H1 (cell line): Measurements from ENCODE around the gene ASPA. TPM values are rescaled to one million over a fixed set of nuclear protein-coding genes. Genes with fewer than 3 reads are reported as not detected.
A peak's percentile ranks its signal among the peaks of the same experiment; 100 is the strongest.

Experiments
- CTCF ChIA-PET: fragments of 300-600 bp; sonication (Branson Sonifier 250); formaldehyde crosslinking; loops from one replicate; lab custom pipeline; 2021; ENCODE audit not compliant: partially characterized antibody; lab: Charles Lee
- POLR2A ChIA-PET: fragments of 300-600 bp; sonication (Branson Sonifier 250); formaldehyde crosslinking; loops from one replicate; lab custom pipeline; 2021; ENCODE audit warnings: inconsistent platforms; ENCODE audit not compliant: partially characterized antibody; lab: Charles Lee
- DNase-seq, 2 experiments: peaks; one replicate each; pipeline versions ENCODE4 v3.0.0 to v3.0.0-alpha.2; 2010 to 2022; ENCODE audit warnings: low spot score in 2 of 2, low read depth in 1 of 2, mixed read lengths in 1 of 2
- FAIRE-seq: peaks from 2 replicates; lab custom pipeline; 2011; peaks lifted over from hg19 to GRCh38; lab: Jason Lieb, UNC
- H2AFZ ChIP-seq: 2 replicates; pipeline ENCODE4 v1.8.1; 2012; ENCODE audit warnings: low read length, inconsistent platforms
- H2AK5ac ChIP-seq: 2 replicates; pipeline ENCODE4 v1.6.1; 2013; ENCODE audit warnings: low read depth, low read length
- H2BK120ac ChIP-seq: replicated peaks from 2 replicates; pipeline ENCODE3; 2013; ENCODE audit warnings: low read depth, low read length, inconsistent platforms
- H2BK12ac ChIP-seq: 2 replicates; pipeline ENCODE4 v1.6.1; 2013; ENCODE audit warnings: low read depth, low read length
- H2BK15ac ChIP-seq: 2 replicates; pipeline ENCODE4 v1.6.1; 2013; ENCODE audit warnings: low read length
- H2BK20ac ChIP-seq: 2 replicates; pipeline ENCODE4 v1.6.1; 2013; ENCODE audit warnings: low read length
- H2BK5ac ChIP-seq: 2 replicates; pipeline ENCODE4 v1.6.1; 2013; ENCODE audit warnings: low read depth, low read length
- H3K14ac ChIP-seq: 2 replicates; pipeline ENCODE4 v1.6.1; 2013; ENCODE audit warnings: inconsistent platforms; ENCODE audit not compliant: insufficient read length
- H3K18ac ChIP-seq: 2 replicates; pipeline ENCODE4 v1.6.1; 2013; ENCODE audit warnings: low read length; ENCODE audit errors: extremely low read depth
- H3K23ac ChIP-seq: 2 replicates; pipeline ENCODE4 v1.6.1; 2013; ENCODE audit warnings: inconsistent platforms; ENCODE audit not compliant: insufficient read length
- H3K23me2 ChIP-seq: 2 replicates; pipeline ENCODE4 v1.6.1; 2013; ENCODE audit warnings: low read depth, low read length
- H3K27ac ChIP-seq: 2 replicates; pipeline ENCODE4 v1.6.1; 2011; ENCODE audit warnings: low read depth, low read length, inconsistent platforms
- H3K27me3 ChIP-seq, 4 experiments: replicated peaks in 1 of 4; 1 replicate in 1 of 4; 2 replicates in 3 of 4; pipeline versions ENCODE4 v1.6.1 to v1.8.1; 2011 to 2013; ENCODE audit warnings: low read length in 3 of 4, mild to moderate bottlenecking in 3 of 4, inconsistent platforms in 2 of 4, mixed read lengths in 2 of 4, moderate library complexity in 1 of 4; ENCODE audit not compliant: control insufficient read depth in 3 of 4, insufficient read depth in 3 of 4; ENCODE audit errors: extremely low read depth in 1 of 4
- H3K36me3 ChIP-seq, 4 experiments: 2 replicates each; pipeline versions ENCODE4 v1.6.1 to v1.8.1; 2011 to 2013; ENCODE audit warnings: mild to moderate bottlenecking in 4 of 4, low read length in 3 of 4, moderate library complexity in 2 of 4, control low read depth in 1 of 4, inconsistent platforms in 1 of 4; ENCODE audit not compliant: insufficient read depth in 4 of 4, control insufficient read depth in 2 of 4
- H3K4ac ChIP-seq: replicated peaks from 2 replicates; pipeline ENCODE3; 2013; ENCODE audit warnings: low read length, low read depth, mixed read lengths, inconsistent platforms; ENCODE audit not compliant: insufficient read length
- H3K4me1 ChIP-seq, 4 experiments: replicated peaks in 1 of 4; 1 replicate in 1 of 4; 2 replicates in 3 of 4; pipeline versions ENCODE4 v1.6.1 to v1.8.1; 2011 to 2013; ENCODE audit warnings: low read length in 3 of 4, inconsistent platforms in 2 of 4, mixed read lengths in 1 of 4; ENCODE audit not compliant: insufficient read depth in 4 of 4, control insufficient read depth in 3 of 4
- H3K4me2 ChIP-seq, 2 experiments: 2 replicates each; pipeline versions ENCODE4 v1.6.1 to v1.8.1; 2011 to 2013; ENCODE audit warnings: low read depth in 2 of 2, low read length in 2 of 2, control low read depth in 1 of 2, inconsistent platforms in 1 of 2, mild to moderate bottlenecking in 1 of 2; ENCODE audit not compliant: insufficient read depth in 1 of 2
- H3K4me3 ChIP-seq, 4 experiments: fragments of 200-600, 300-600 bp in 1 of 4; sonication (generic), shearing (Covaris generic), sonication (Bioruptor Twin) in 1 of 4; 2 replicates each; pipeline versions ENCODE4 v1.5.1 to v1.8.1; 2011 to 2016; ENCODE audit warnings: low read length in 4 of 4, low read depth in 3 of 4, control low read depth in 2 of 4, inconsistent platforms in 2 of 4, mild to moderate bottlenecking in 2 of 4, mixed read lengths in 1 of 4, moderate library complexity in 1 of 4; ENCODE audit not compliant: insufficient read depth in 2 of 4; ENCODE audit errors: extremely low read depth in 1 of 4
- H3K56ac ChIP-seq: replicated peaks from 2 replicates; pipeline ENCODE3; 2013; ENCODE audit warnings: low read depth, mild to moderate bottlenecking, mixed read lengths, low read length, inconsistent platforms; ENCODE audit not compliant: insufficient read length
- H3K79me1 ChIP-seq: 2 replicates; pipeline ENCODE4 v1.6.1; 2013; ENCODE audit warnings: low read depth, low read length, control low read depth
- H3K79me2 ChIP-seq, 2 experiments: 2 replicates each; pipeline versions ENCODE4 v1.6.1 to v1.8.1; 2012 to 2013; ENCODE audit warnings: low read length in 2 of 2, mild to moderate bottlenecking in 2 of 2, inconsistent platforms in 1 of 2; ENCODE audit not compliant: insufficient read depth in 2 of 2, control insufficient read depth in 1 of 2
- H3K9ac ChIP-seq, 4 experiments: replicated peaks in 1 of 4; 1 replicate in 1 of 4; 2 replicates in 3 of 4; pipeline versions ENCODE4 v1.6.1 to v1.8.1; 2011 to 2013; ENCODE audit warnings: low read depth in 3 of 4, low read length in 3 of 4, control low read depth in 2 of 4, mild to moderate bottlenecking in 2 of 4, moderate library complexity in 2 of 4, inconsistent platforms in 1 of 4; ENCODE audit errors: extremely low read depth in 1 of 4
- H3K9me3 ChIP-seq, 2 experiments: 2 replicates each; pipeline versions ENCODE4 v1.6.1 to v1.8.1; 2012 to 2013; ENCODE audit warnings: mild to moderate bottlenecking in 2 of 2, moderate library complexity in 2 of 2, control low read depth in 1 of 2, inconsistent platforms in 1 of 2, low read depth in 1 of 2, low read length in 1 of 2, mixed read lengths in 1 of 2; ENCODE audit not compliant: insufficient read depth in 2 of 2
- H4K20me1 ChIP-seq, 2 experiments: replicated peaks in 1 of 2; 2 replicates each; pipeline versions ENCODE3 to v1.8.1; 2011 to 2013; ENCODE audit warnings: inconsistent platforms in 2 of 2, low read length in 2 of 2, mild to moderate bottlenecking in 1 of 2; ENCODE audit not compliant: insufficient read depth in 2 of 2, control insufficient read depth in 1 of 2
- H4K5ac ChIP-seq: 2 replicates; pipeline ENCODE4 v1.6.1; 2013; ENCODE audit warnings: low read length, low read depth, mixed read lengths, inconsistent platforms; ENCODE audit not compliant: insufficient read length
- H4K8ac ChIP-seq: 2 replicates; pipeline ENCODE4 v1.8.0; 2013; ENCODE audit warnings: mild to moderate bottlenecking, moderate library complexity, low read length, inconsistent platforms; ENCODE audit not compliant: insufficient read depth; ENCODE audit errors: extremely low read depth
- H4K91ac ChIP-seq: replicated peaks from 2 replicates; pipeline ENCODE3; 2013; ENCODE audit warnings: low read length, mixed read lengths, inconsistent platforms; ENCODE audit not compliant: insufficient read length
- BCL11A ChIP-seq, 2 experiments: IDR thresholded peaks; one replicate each; pipeline ENCODE4 v1.6.1; 2011; ENCODE audit warnings: low read depth in 2 of 2, low read length in 2 of 2, mild to moderate bottlenecking in 2 of 2
- CBX8 ChIP-seq: fragments of 300-800, 300-1000 bp; sonication (generic); IDR thresholded peaks from 2 replicates; pipeline ENCODE4 v1.7.1; 2016; ENCODE audit warnings: low read depth, low read length, borderline replicate concordance
- CHD1 ChIP-seq: IDR thresholded peaks from 2 replicates; pipeline ENCODE4 v1.6.1; 2012; ENCODE audit warnings: low read depth, low read length, improper control_type of control experiment
- CTCF ChIP-seq, 3 experiments: IDR thresholded peaks; 1 replicate in 2 of 3; 2 replicates in 1 of 3; pipeline versions ENCODE4 v1.5.1 to v1.6.1; 2011; ENCODE audit warnings: low read length in 3 of 3, mild to moderate bottlenecking in 3 of 3, inconsistent platforms in 2 of 3, low read depth in 1 of 3, moderate library complexity in 1 of 3; ENCODE audit not compliant: insufficient read depth in 1 of 3; ENCODE audit errors: control extremely low read depth in 1 of 3
- HDAC2 ChIP-seq, 2 experiments: fragments of 300-600 bp in 1 of 2; sonication (generic) in 1 of 2; IDR thresholded peaks; 2 replicates each; pipeline ENCODE4 v1.6.1; 2011 to 2012; ENCODE audit warnings: low read depth in 2 of 2, low read length in 2 of 2, mild to moderate bottlenecking in 2 of 2, moderate library complexity in 2 of 2, borderline replicate concordance in 1 of 2, inconsistent platforms in 1 of 2
- POU5F1 ChIP-seq: IDR thresholded peaks from 2 replicates; pipeline ENCODE4 v1.6.1; 2011; ENCODE audit warnings: low read depth, mild to moderate bottlenecking, low read length, moderate library complexity
- SIRT6 ChIP-seq: IDR thresholded peaks from one replicate; pipeline ENCODE4 v1.7.1; 2012; ENCODE audit warnings: low read length, inconsistent platforms
- YY1 ChIP-seq: IDR thresholded peaks from 2 replicates; pipeline ENCODE4 v1.6.1; 2011; ENCODE audit warnings: low read depth, mild to moderate bottlenecking, low read length
- WGBS, 2 experiments: shearing (Covaris generic) in 1 of 2; methylation state at CpG; one replicate each; pipeline versions ENCODE4 v1.1.6 to v1.1.7; 2013 to 2015; ENCODE audit warnings: low lambda C conversion rate in 2 of 2, mixed read lengths in 2 of 2, inconsistent platforms in 1 of 2, low coverage in 1 of 2, missing lambda C conversion rate in 1 of 2; ENCODE audit not compliant: insufficient replicate concordance in 2 of 2, insufficient coverage in 1 of 2, insufficient read length in 1 of 2; ENCODE audit errors: extremely low coverage in 1 of 2, missing lambda C conversion rate in 1 of 2; 5-methylcytosine and 5-hydroxymethylcytosine counted together
- polyA plus RNA-seq, 7 experiments: library from polyadenylated mRNA; depleted of rRNA in 3 of 7; stranded (reverse) in 5 of 7; unstranded in 2 of 7; fragments of >200 nt in 5 of 7; fragments of 200-250 nt in 2 of 7; gene quantifications; 1 replicate in 5 of 7; 2 replicates in 1 of 7; 4 replicates in 1 of 7; pipeline versions ENCODE4 v1.2.1 to v1.2.3, GENCODE V29; 2011 to 2013; ENCODE audit warnings: missing spikeins in 2 of 7, mixed read lengths in 2 of 7
- total RNA-seq: library from RNA; stranded (reverse); fragmentation: NEBNext Ultra II Directional; extraction: Animal tissue kit (Norgen Biotek cat#: 25700); gene quantifications from 2 replicates; pipeline ENCODE4 v1.2.1, GENCODE V29; 2021

ASPA gene
- total and polyA plus RNA-seq, 2 of the 8 experiments (the other 6 are each of a cell fraction or from before 2014, with no cell fraction given): 0.03 TPM; not detected in 1

GRCh38 chr17:3533752-3534151, 58.0 kb downstream of the ASPA start:
- CTCF ChIA-PET: interaction anchor here (0.8 to 0.9 kb wide), 2 partner anchors 20 to 492 kb away, joined by 3 to 4 read pairs; no protein-coding TSS in a partner anchor
- no peaks in the 10 kb centered on the region for H3K9me3 ChIP-seq
- H2BK12ac ChIP-seq: peak overlapping the region; percentile 80; the same call in 1 of the 2 replicates
- H2BK20ac ChIP-seq: no peak overlapping the region
- H3K23ac ChIP-seq: no peak overlapping the region
- H3K18ac ChIP-seq: no peak overlapping the region
- H4K5ac ChIP-seq: no peak overlapping the region
- no peak overlapping the region for H3K4me3 ChIP-seq
- peaks cover 6% of the 10 kb centered on the region; the same call in 1 of the 2 replicates for H3K23me2 ChIP-seq
- no peak overlapping the region for H3K27ac ChIP-seq
- POLR2A ChIA-PET: no interaction called here
- no peak overlapping the region for H2BK5ac ChIP-seq
- peak overlapping the region; percentile 72; the same call in 1 of the 2 replicates for H2BK15ac ChIP-seq
- no peak overlapping the region for H4K91ac ChIP-seq
- no peak overlapping the region for H3K4ac ChIP-seq
- no peaks in the 10 kb centered on the region for H4K20me1 ChIP-seq
- peaks cover 0 to 16% (median 10%) of the 10 kb centered on the region in 4 experiments; a peak in 6 of 7 replicates for H3K4me1 ChIP-seq
- no peak overlapping the region for H3K4me2 ChIP-seq
- H2BK120ac ChIP-seq: no peak overlapping the region
- no peak for DNase-seq
- no peak overlapping the region for H3K9ac ChIP-seq
- H4K8ac ChIP-seq: no peak overlapping the region
- H3K36me3 ChIP-seq: no peaks in the 10 kb centered on the region
- 87% methylated on average over 5 of the region's 5 CpGs; no CpG with 5 or more reads in 1 of the 2 experiments for WGBS, 2 experiments
- no peak overlapping the region for H3K56ac ChIP-seq
- H2AFZ ChIP-seq: no peak overlapping the region
- no peaks in the 10 kb centered on the region for H3K27me3 ChIP-seq
- no peaks in the 10 kb centered on the region for H3K79me2 ChIP-seq
- no peak overlapping the region for H3K14ac ChIP-seq
- H3K79me1 ChIP-seq: no peaks in the 10 kb centered on the region
- no peak for FAIRE-seq
- H2AK5ac ChIP-seq: no peak overlapping the region; the same call in 1 of the 2 replicates
- no peak for TF ChIP-seq CTCF (IDR thresholded peaks at IDR 0.05; ENCODE audit: control extremely low read depth in 1 of 3, insufficient read depth in 1 of 3, low read depth in 1 of 3, low read length in 3 of 3)
- TF ChIP-seq HDAC2 (IDR thresholded peaks at IDR 0.05; ENCODE audit: borderline replicate concordance in 1 of 2, low read depth in 2 of 2, low read length in 2 of 2): no peak
- no peak for TF ChIP-seq BCL11A (IDR thresholded peaks at IDR 0.05; ENCODE audit: low read depth in 2 of 2, low read length in 2 of 2)
- TF ChIP-seq CHD1: no peak
- TF ChIP-seq POU5F1: no peak
- no peak for TF ChIP-seq YY1
- no peak for TF ChIP-seq SIRT6
- no peak for TF ChIP-seq CBX8
